Activated CD4-positive, alpha-beta T cell treated with anti-CD3 and anti-CD28 coated beads, Interleukin-10, Interleukin-2, amounts not matched to agents 100 ng/mL and 50 ng/mL, durations not matched to agents 16 hours and 8 hours (primary cell): ENCODE results near the gene MLXIP.

ENCODE experiments used
- DNase-seq: peaks from one replicate; pipeline ENCODE4 v3.0.0-alpha.2; 2020

MLXIP gene

GRCh38 chr12:122079532-122080081 is 1.1 kb downstream of the MLXIP start:
- peak; percentile 28 for DNase-seq

- peak; percentile 57 for DNase-seq
Measured at GRCh38 chr12:122080149-122081082, 1.9 kb downstream of the MLXIP start.

- DNase-seq = peak; percentile 78
Measured at GRCh38 chr12:122081083-122081696, 2.6 kb downstream of the MLXIP start.

- DNase-seq = peak; percentile 72
Measured at GRCh38 chr12:122081697-122082221, 3.2 kb downstream of the MLXIP start.

GRCh38 chr12:122082621-122083356 is 4.2 kb downstream of the MLXIP start:
- DNase-seq = peak; percentile 37

GRCh38 chr12:122084857-122085405 is 6.4 kb downstream of the MLXIP start:
- no peak for DNase-seq

GRCh38 chr12:122085591-122085990 is 7.0 kb downstream of the MLXIP start:
- DNase-seq = no peak

GRCh38 chr12:122086116-122086515 is 7.6 kb downstream of the MLXIP start:
- DNase-seq = no peak

- no peak for DNase-seq
Measured at GRCh38 chr12:122086641-122087285, 8.2 kb downstream of the MLXIP start.

- no peak for DNase-seq
Measured at GRCh38 chr12:122087431-122088178, 9.0 kb downstream of the MLXIP start.

GRCh38 chr12:122088179-122088810 is 9.7 kb downstream of the MLXIP start:
- no peak for DNase-seq

- no peak for DNase-seq
Measured at GRCh38 chr12:122089077-122089476, 10.5 kb downstream of the MLXIP start.

- DNase-seq = no peak
Measured at GRCh38 chr12:122090759-122091515, 12.4 kb downstream of the MLXIP start.

- no peak for DNase-seq
Measured at GRCh38 chr12:122093098-122093883, 14.7 kb downstream of the MLXIP start.

- DNase-seq = no peak
Measured at GRCh38 chr12:122094137-122094734, 15.7 kb downstream of the MLXIP start.

- no peak for DNase-seq
Measured at GRCh38 chr12:122094735-122095631, 16.4 kb downstream of the MLXIP start.

GRCh38 chr12:122096014-122096413 is 17.5 kb downstream of the MLXIP start:
- no peak for DNase-seq
